Hepatocyte (in vitro differentiated cells): ENCODE results near the gene REPS2.

Experiments
- EZH2 ChIP-seq: fragments of 200-600 bp; sonication (generic); IDR thresholded peaks from 2 replicates; pipeline ENCODE4 v1.6.1; 2016; ENCODE audit warnings: antibody characterized with exemption, mild to moderate bottlenecking, borderline replicate concordance
- EZH2phosphoT487 ChIP-seq: fragments of 200-600 bp; sonication (generic); IDR thresholded peaks from one replicate; pipeline ENCODE4 v1.6.1; 2018; ENCODE audit warnings: antibody characterized with exemption, mild to moderate bottlenecking, low read depth, moderate library complexity; ENCODE audit not compliant: unreplicated experiment, severe bottlenecking
- TF ChIP-seq, protein P1 (sequence below): fragments of 200-600 bp; sonication (generic); IDR thresholded peaks from 2 replicates; pipeline ENCODE4 v1.5.1; 2016; ENCODE audit warnings: antibody characterized with exemption, mild to moderate bottlenecking; ENCODE audit not compliant: poor library complexity

DNA sequence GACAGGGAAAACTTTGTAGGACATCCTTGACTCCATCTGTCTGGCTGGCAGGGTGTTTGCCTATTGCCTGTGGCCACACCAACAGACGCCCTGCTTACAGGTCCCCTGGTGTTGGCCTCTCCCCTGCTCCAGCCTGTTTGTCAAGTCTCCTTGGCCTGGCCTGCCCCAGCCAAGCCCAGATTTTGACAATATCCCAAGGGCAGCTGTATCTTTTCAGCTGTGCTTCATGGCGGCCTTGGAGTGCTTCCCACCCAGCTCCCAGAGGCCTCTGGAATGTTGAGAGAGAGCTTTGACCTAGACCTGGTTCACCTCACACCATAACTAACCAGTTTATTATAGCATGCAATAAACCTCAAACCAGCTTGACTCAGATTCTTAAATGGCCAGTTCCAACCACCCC is 224.5 kb downstream of the REPS2 start:
- TF ChIP-seq, protein P1, sequence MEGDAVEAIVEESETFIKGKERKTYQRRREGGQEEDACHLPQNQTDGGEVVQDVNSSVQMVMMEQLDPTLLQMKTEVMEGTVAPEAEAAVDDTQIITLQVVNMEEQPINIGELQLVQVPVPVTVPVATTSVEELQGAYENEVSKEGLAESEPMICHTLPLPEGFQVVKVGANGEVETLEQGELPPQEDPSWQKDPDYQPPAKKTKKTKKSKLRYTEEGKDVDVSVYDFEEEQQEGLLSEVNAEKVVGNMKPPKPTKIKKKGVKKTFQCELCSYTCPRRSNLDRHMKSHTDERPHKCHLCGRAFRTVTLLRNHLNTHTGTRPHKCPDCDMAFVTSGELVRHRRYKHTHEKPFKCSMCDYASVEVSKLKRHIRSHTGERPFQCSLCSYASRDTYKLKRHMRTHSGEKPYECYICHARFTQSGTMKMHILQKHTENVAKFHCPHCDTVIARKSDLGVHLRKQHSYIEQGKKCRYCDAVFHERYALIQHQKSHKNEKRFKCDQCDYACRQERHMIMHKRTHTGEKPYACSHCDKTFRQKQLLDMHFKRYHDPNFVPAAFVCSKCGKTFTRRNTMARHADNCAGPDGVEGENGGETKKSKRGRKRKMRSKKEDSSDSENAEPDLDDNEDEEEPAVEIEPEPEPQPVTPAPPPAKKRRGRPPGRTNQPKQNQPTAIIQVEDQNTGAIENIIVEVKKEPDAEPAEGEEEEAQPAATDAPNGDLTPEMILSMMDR, result no peak
- TF ChIP-seq EZH2, result no peak
- TF ChIP-seq EZH2phosphoT487, result no peak
